HG02981 (cell line): ENCODE measurements around the gene ADARB1.
A peak's percentile ranks its signal among the peaks of the same experiment; 100 is the strongest.

Experiments used
- ATAC-seq: cut with Tn5 transposase; IDR thresholded peaks from one replicate; pipeline ENCODE4 v1.9.1; 2021; ENCODE audit warnings: mild to moderate bottlenecking, moderate library complexity; ENCODE audit not compliant: unreplicated experiment

Gene ADARB1

GRCh38 chr21:45091550-45092322, 17.4 kb downstream of the ADARB1 start:
- no peak for ATAC-seq

GRCh38 chr21:45093035-45093532, 18.7 kb downstream of the ADARB1 start:
- no peak for ATAC-seq

GRCh38 chr21:45094412-45094811, 20.0 kb downstream of the ADARB1 start:
- ATAC-seq = no peak

- ATAC-seq = no peak
Measured at GRCh38 chr21:45095505-45095904, 21.1 kb downstream of the ADARB1 start.

- ATAC-seq = no peak
Measured at GRCh38 chr21:45096217-45096616, 21.8 kb downstream of the ADARB1 start.

- no peak for ATAC-seq
Measured at GRCh38 chr21:45097827-45098387, 23.5 kb downstream of the ADARB1 start.

GRCh38 chr21:45098867-45099266, 24.5 kb downstream of the ADARB1 start:
- ATAC-seq = no peak

- ATAC-seq = no peak
Measured at GRCh38 chr21:45099571-45099970, 25.2 kb downstream of the ADARB1 start.

- ATAC-seq = no peak
Measured at GRCh38 chr21:45100866-45101265, 26.5 kb downstream of the ADARB1 start.

- no peak for ATAC-seq
Measured at GRCh38 chr21:45102391-45102932, 28.1 kb downstream of the ADARB1 start.

GRCh38 chr21:45103971-45104520, 29.7 kb downstream of the ADARB1 start:
- no peak for ATAC-seq

GRCh38 chr21:45104560-45104959, 30.2 kb downstream of the ADARB1 start:
- ATAC-seq = no peak

- ATAC-seq = no peak
Measured at GRCh38 chr21:45105906-45106485, 31.6 kb downstream of the ADARB1 start.

GRCh38 chr21:45108034-45108790, 33.8 kb downstream of the ADARB1 start:
- ATAC-seq = no peak

- no peak for ATAC-seq
Measured at GRCh38 chr21:45108808-45109781, 34.7 kb downstream of the ADARB1 start.

GRCh38 chr21:45109831-45110492, 35.6 kb downstream of the ADARB1 start:
- ATAC-seq = peak; percentile 77

GRCh38 chr21:45110873-45111624, 36.7 kb downstream of the ADARB1 start:
- ATAC-seq = no peak

GRCh38 chr21:45111703-45112102, 37.3 kb downstream of the ADARB1 start:
- ATAC-seq = no peak
